Measurements from ENCODE around the gene NIN.
"Not testable (repeated sequence)": the region's sequence is repeated elsewhere in the genome, so short reads cannot be mapped to it uniquely, and the experiment has no call there.

Gene NIN

GRCh38 chr14:50837271-50837670 is 6.3 kb upstream of the NIN start:
- DNase-seq = no peak

- no peak for DNase-seq
Observed at GRCh38 chr14:50836515-50836914, 5.6 kb upstream of the NIN start.

- DNase-seq = peak; percentile 46
Observed at GRCh38 chr14:50835280-50835679, 4.3 kb upstream of the NIN start.

GRCh38 chr14:50834802-50835276 is 3.9 kb upstream of the NIN start:
- DNase-seq = no peak

GRCh38 chr14:50832935-50833630 is 2.1 kb upstream of the NIN start:
- no peak for DNase-seq

- no peak for DNase-seq
Observed at GRCh38 chr14:50831726-50832168, 785 bp upstream of the NIN start.

GRCh38 chr14:50830044-50830931 is 674 bp downstream of the NIN start:
- DNase-seq = peak; percentile 46

- DNase-seq = no peak
Observed at GRCh38 chr14:50829489-50830043, 1.4 kb downstream of the NIN start.

GRCh38 chr14:50828721-50829488 is 2.1 kb downstream of the NIN start:
- no peak for DNase-seq

- DNase-seq = no peak
Observed at GRCh38 chr14:50826681-50827080, 4.3 kb downstream of the NIN start.

GRCh38 chr14:50825307-50825706 is 5.7 kb downstream of the NIN start:
- no peak for DNase-seq

GRCh38 chr14:50823762-50824636 is 7.0 kb downstream of the NIN start:
- no peak for DNase-seq

GRCh38 chr14:50823051-50823761 is 7.8 kb downstream of the NIN start:
- peak; percentile 68 for DNase-seq

GRCh38 chr14:50822501-50823042 is 8.4 kb downstream of the NIN start:
- no peak for DNase-seq

GRCh38 chr14:50821510-50822464 is 9.2 kb downstream of the NIN start:
- no peak for DNase-seq

GRCh38 chr14:50820786-50821509 is 10.0 kb downstream of the NIN start:
- no peak for DNase-seq

GRCh38 chr14:50819303-50819702 is 11.7 kb downstream of the NIN start:
- not testable (repeated sequence) for DNase-seq

- peak; percentile 61 for DNase-seq
Observed at GRCh38 chr14:50816395-50817047, 14.4 kb downstream of the NIN start.
